Neural progenitor cell (in vitro differentiated cells): Measurements from ENCODE around the gene NCDN.
"Not testable (repeated sequence)": the region's sequence is repeated elsewhere in the genome, so short reads cannot be mapped to it uniquely, and the experiment has no call there.

Experiments used
- EZH2 ChIP-seq: fragments of 200-600 bp; sonication (generic); IDR thresholded peaks from 2 replicates; pipeline ENCODE4 v1.6.1; 2017; ENCODE audit warnings: antibody characterized with exemption, mild to moderate bottlenecking, moderate library complexity
- TF ChIP-seq, protein P1 (sequence below): fragments of 200-600 bp; sonication (generic); IDR thresholded peaks from 2 replicates; pipeline ENCODE4 v1.5.1; 2017; ENCODE audit warnings: antibody characterized with exemption, mild to moderate bottlenecking

DNA sequence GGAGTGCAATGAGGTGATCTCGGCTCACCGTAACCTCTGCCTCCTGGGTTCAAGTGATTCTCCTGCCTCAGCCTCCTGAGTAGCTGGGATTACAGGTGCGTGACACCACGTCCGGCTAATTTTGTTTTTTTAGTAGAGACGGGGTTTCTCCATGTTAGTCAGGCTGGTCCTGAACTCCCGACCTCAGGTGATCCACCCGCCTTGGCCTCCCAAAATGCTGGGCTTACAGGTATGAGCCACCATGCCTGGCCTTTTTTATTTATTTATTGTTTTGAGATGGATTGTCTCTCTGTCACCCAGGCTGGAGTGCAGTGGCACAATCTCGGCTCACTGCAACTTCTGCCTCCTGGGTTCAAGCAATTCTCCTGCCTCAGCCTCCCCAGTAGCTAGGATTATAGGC is 24.0 kb downstream of the NCDN start:
- TF ChIP-seq EZH2: not testable (repeated sequence)
- TF ChIP-seq, protein P1, sequence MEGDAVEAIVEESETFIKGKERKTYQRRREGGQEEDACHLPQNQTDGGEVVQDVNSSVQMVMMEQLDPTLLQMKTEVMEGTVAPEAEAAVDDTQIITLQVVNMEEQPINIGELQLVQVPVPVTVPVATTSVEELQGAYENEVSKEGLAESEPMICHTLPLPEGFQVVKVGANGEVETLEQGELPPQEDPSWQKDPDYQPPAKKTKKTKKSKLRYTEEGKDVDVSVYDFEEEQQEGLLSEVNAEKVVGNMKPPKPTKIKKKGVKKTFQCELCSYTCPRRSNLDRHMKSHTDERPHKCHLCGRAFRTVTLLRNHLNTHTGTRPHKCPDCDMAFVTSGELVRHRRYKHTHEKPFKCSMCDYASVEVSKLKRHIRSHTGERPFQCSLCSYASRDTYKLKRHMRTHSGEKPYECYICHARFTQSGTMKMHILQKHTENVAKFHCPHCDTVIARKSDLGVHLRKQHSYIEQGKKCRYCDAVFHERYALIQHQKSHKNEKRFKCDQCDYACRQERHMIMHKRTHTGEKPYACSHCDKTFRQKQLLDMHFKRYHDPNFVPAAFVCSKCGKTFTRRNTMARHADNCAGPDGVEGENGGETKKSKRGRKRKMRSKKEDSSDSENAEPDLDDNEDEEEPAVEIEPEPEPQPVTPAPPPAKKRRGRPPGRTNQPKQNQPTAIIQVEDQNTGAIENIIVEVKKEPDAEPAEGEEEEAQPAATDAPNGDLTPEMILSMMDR: not testable (repeated sequence)
